HTERT RPE-1 (cell line): ENCODE results near the gene TLE3.
"Not testable (repeated sequence)": the region's sequence is repeated elsewhere in the genome, so short reads cannot be mapped to it uniquely, and the experiment has no call there.

Experiments used
- in situ Hi-C: fragments of 300-500 bp; cut with MboI; formaldehyde crosslinking; loops from 4 replicates; pipeline ENCODE4 v1.14.3; 2020; ENCODE audit warnings: low sequenced_read_pairs

The TLE3 gene

DNA sequence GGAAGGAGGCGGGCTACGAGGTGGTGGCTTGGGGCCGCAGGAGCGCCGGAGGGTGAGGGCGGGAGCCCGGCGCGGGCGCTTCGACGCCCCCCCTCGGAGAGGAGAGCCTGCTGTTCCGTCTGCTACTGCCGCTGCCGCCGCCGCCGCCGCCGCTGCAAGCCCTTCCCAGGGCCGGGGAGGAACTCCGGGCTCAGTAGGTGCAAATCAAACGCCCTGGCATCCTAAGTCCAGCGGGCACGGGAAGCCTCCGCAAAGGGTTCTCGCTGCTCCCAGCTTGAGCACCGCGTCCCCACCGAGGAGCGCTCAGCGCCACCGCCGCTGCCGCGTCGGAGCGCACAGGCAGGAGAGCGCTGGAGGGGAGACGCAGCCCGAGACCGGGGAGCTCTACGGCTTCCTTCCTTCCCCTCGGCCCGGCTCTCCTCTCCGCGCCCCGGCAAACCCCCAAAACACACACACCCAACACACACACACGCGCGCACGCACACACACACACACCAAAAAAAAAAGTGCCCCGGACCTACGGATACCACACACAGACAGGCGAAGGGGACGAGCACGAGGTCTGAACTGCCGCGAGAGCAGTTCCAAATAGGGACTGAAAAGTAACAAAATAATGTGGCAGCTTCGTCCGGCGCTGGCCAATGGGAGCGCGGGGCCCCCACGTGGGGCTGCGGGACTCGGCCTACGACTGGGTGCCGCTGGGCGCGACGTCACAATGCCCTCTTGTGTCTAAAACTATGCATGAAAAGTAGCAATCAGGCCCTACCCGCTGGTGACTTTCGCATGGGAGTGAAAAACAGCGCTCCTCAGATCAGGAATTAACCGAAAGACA, at the start of gene TLE3:
Gene TLE3, minus strand, starts transcription at position 597 of the 832 bp plus-strand sequence. CDS start 1,119 bp downstream, outside the sequence.
- in situ Hi-C loops = no loop called here

DNA sequence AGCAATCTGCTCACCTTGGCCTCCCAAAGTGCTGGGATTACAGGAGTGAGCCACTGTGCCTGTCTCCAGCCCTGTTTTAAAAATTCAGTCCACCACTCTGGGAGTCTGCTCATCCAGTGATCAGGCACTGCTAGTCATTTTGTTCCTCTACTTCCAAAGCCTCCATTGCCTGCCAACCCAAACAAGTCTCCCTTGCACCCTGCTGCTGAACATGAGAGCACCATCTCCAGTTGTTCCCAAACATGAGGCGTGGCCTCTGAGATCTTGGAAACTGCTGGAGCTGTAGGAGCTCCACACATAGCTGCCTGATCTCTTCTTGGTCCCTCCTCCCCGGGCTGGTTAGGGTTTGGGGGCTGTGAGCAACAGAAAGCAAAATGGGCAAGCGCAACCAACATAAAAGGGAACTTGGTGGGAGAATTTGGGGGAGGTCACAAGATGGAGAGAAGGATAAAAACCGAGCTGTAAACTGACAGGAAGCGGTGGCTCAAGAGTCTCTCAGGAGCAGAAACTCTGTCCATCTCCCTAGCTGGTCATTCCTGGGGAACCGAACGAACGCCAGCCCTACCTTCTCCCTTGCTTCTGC, 49.6 kb upstream of the TLE3 start:
- in situ Hi-C loops = no loop called here

- in situ Hi-C loops = no loop called here
These were observed 49.1 kb upstream of the TLE3 start for GRCh38 chr15:70146771-70147170.

DNA sequence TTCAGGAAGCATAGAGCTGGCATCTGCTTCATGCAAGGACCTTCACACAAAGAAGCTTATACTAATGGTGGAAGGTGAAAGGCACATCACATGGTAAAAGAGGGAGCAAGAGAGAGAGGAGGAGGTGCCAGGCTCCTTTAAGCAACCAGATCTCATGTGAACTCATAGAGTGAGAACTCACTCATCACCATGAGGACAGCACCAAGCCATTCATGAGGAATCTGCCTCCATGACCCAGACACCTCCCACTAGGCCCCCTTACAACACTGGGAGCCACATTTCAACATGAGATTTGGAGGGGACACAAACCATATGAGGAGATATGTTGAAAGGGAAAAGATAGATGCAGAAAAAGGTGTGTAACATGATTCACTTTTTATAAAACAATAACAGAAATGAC, 48.4 kb upstream of the TLE3 start:
- in situ Hi-C loops = no loop called here

GRCh38 chr15:70145261-70145660, 47.5 kb upstream of the TLE3 start:
- in situ Hi-C loops = no loop called here

DNA sequence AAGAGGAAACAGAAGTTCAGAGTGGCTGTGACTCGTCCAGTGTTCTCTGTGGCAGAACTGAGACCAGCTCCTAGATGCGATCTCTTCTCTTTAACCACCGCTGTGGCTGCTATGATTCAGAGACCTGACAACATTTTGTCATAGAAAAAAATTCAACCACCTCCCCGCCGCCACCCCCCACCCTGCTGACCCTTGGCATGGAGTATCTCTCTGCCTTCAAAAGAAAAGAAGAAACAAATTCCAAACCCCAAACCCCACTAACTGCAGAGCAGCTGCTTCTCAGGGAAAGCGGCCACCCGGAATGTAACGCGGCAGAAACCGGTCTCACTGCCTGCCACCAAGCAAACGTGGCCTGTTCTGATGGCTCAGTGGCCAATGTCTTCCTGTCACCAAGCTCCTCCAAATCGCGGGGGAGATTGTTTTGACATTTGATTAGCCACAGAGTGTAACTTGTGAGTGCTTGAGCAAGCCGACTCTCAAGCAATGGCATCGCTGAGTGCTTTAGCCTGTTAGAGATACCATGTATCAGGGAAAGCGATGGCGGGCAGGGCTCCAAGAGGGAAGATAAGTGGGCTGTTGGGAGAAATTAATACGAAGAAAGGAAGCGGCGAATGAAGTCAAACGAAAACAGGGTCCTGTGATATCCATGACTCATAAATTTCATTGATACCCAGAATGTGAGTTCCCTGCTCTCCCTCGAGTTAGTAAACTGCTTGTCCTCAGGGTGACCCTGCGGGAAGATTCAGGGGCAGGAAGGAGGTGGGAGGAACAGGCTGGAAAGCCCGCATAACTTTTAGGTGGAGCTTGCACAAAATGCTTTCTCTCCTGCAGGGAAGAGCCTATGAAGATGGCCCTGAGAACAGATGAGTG, 44.8 kb upstream of the TLE3 start:
- in situ Hi-C loops = no loop called here

DNA sequence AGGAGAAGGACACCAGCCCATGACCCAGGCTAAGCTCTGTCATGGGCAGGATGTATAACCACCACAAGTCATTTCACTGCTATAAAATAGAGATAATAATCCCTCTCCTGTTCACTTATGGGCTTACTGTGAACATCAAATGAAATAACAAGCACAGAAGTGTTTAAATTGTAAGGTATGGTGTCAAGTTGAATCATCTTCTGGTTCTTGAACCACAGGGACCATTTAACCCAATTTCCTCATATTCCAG, 44.3 kb upstream of the TLE3 start:
- in situ Hi-C loops = no loop called here

- in situ Hi-C loops = no loop called here
These were observed 43.8 kb upstream of the TLE3 start for GRCh38 chr15:70141376-70142071.

- in situ Hi-C loops = no loop called here
These were observed 43.0 kb upstream of the TLE3 start for GRCh38 chr15:70140543-70141375.

DNA sequence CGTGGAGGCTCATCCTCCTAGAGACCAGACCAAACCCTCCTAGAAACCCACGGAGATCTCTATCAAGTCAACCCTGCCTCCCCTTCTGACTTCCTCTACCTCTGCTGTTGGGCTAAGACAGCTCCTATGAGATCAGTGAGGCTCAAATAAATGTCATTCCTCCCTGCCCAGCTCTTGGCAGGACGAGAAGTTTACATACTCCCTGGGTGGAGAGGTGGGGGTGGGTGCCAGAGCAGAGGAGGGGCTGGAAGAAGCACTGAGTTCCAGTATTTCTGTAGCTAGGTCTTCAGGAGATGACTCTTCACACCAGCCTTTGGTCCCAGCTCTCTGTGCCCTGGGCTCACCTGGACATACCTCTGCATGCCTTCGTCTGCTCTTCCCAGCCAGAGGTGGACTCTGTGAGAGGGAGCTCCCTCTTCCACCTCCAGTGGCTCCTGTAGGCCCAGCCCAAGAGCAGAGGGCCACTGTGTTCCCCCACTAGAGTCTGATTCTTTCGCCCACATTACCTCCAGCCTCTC, 42.4 kb upstream of the TLE3 start:
- in situ Hi-C loops = no loop called here

GRCh38 chr15:70137967-70138366, 40.2 kb upstream of the TLE3 start:
- in situ Hi-C loops = no loop called here

DNA sequence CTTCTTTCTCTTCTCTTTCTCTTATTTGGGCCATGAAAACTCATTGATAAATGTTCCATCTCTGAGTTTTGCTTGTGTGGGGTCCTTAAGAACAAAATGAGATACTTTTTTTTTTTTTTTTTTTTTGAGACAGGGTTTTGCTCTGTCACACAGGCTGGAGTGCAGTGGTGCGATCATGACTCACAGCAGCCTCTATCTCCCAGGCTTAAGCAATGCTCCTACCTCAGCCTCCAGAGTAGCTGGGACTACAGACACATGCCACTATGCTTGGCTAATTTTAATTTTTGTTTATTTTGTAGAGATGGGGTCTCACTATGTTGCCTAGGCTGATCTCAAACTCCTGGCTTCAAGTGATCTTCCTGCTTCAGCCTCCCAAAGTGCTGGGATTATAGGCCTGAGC, 39.3 kb upstream of the TLE3 start:
- in situ Hi-C loops = not testable (repeated sequence)

DNA sequence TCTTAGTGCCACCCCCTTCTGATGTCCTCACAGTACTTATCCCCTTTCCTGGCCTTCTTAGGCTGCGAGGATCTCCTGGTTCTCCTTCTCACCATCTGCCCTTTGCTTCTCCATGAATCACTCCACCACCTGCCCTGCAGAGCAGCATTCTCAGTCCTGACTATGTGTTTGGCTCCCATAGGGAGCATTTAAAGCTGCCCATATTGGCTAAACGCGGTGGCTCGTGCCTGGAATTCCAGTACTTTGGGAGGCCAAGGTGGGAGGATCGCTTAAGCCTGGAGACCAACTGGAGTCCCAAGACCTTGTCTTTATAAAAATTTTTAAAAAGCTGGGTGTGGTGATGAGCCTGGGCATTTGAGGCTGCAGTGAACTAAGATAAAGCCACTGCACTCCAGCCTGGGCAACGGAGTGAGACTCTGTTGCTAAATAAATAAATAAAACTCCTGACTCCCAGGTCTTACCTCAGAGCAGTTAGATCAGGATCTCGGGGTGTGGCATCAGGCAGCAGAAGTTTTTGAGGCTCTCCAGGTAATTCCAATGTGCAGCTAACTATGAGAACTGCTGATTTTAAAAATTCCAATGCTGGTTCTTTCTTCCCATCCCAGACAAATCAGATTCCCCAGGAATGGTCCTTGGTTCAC, 36.2 kb upstream of the TLE3 start:
- in situ Hi-C loops = no loop called here

DNA sequence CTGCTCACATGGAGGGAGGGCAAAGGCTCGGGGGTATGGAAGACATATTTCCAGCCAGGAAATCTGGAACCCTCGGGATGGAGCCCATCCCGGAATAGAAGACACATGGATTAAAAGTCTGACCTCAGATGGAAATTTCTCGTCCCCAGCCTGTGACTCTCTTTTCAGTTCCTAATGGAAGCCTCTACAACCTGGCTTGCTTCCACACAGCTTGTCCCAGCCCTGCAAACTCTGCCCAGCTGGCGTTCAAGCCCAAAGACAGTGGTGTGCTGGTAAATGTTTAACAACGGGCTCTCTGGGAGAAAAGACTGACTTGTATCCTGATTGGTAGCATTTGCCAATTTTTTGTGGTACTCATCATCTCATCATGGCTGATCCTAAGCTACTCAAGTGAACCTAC, 35.6 kb upstream of the TLE3 start:
- in situ Hi-C loops = no loop called here

- in situ Hi-C loops = no loop called here
These were observed 34.9 kb upstream of the TLE3 start for GRCh38 chr15:70132571-70132970.

DNA sequence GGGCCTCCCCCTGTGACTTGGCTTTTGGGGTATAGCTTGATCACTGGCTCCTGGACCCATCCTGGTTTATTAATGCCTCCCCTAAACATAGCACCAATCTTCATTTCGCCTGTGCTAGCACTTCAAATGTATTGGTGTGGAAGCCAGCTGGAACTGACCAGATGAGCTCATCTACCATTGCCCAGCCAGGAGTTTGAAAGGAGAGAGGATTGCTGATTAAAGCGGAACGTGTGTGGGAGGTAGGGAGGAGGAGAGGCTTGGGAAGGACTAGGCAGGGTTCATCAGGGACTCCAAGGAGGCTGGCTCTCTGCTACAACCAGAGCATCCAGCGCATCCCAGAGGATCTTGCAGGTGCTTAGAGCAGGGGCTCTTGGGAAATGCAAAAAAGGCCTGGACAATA, 34.4 kb upstream of the TLE3 start:
- in situ Hi-C loops = no loop called here

GRCh38 chr15:70128414-70129140, 30.9 kb upstream of the TLE3 start:
- in situ Hi-C loops = no loop called here

GRCh38 chr15:70127770-70128413, 30.2 kb upstream of the TLE3 start:
- in situ Hi-C loops = no loop called here
